ENCODE data around the gene GATAD2A. TPM values are rescaled to one million over a fixed set of nuclear protein-coding genes. Genes with fewer than 3 reads are reported as not detected.
A peak's percentile ranks its signal among the peaks of the same experiment; 100 is the strongest.

The GATAD2A gene
- total RNA-seq, 1 experiment from 2014 or later: 189 TPM

DNA sequence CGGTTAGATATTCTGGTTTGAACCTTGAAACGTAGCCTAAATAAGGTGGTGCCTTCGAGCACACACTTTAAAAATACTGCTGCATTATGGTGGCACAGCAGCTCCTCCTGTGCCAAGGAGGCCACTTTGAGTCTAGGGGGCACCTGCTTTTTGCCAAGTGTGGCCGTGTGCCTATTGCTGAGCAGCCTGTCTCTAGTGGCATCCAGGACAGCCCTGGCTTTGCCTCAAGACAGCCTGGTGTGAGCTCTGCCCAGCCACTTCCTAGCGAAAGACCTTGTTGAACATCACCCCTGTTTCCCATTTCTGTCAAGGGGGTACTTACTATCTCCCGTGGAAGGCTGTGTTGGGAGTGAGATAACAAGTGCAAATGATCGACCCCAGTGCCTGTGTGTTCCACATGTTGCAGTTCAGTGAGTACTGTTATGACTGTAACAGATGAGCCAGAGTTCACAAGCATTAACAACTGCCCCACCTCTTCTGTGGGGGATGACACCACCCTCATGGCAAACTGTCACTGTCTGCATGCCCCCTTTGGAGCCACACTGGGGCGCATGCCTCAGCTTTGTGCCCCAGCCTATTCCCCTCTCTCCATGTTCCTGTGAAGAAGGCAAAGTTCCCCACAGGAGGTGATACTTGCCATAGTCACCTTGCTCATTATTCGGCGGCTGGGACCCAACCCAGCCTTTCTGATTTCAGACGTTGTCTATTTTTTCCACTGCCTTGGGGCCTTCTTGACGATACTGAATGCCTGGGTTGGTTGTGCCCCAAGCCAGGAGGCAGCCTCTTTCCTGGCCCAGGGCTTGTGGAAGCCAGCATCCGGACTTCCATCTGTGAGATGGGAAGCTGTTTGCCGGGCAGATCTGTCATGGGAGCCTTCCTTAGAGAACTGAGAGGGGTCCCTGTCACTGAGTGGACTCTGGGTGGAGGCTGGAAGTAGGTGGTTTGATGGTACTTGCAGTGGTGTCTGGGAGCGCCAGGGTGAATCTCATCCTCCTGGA is 5.4 kb downstream of the GATAD2A start:
- Histone ChIP-seq H3K27me3 (ENCODE audit: insufficient read depth, low read length) (no peaks in the 10 kb centered on the region), H2BK5ac (ENCODE audit: insufficient read length, low read length) (no peak overlapping the region), H4K8ac (replicated peaks; ENCODE audit: insufficient read length, low read depth, low read length) (no peak overlapping the region), H4K5ac (ENCODE audit: insufficient read length, low read depth, low read length) (no peak overlapping the region), H3K9me3 (ENCODE audit: control insufficient read depth, low read depth, low read length) (no peaks in the 10 kb centered on the region), H2BK12ac (ENCODE audit: insufficient read length, low read depth, low read length) (no peak overlapping the region), H3K79me2 (ENCODE audit: insufficient read depth, low read length) (peaks cover 75% of the 10 kb centered on the region), H4K20me1 (ENCODE audit: control insufficient read depth, insufficient read depth, insufficient read length) (peaks cover 3% of the 10 kb centered on the region), H3K23ac (ENCODE audit: insufficient read length, low read depth, low read length) (no peak overlapping the region), H3K4ac (ENCODE audit: low read depth, low read length) (no peak overlapping the region), H4K91ac (ENCODE audit: insufficient read length, low read depth, low read length) (no peak overlapping the region), H2BK120ac (ENCODE audit: low read depth, low read length, poor library complexity, severe bottlenecking) (no peak overlapping the region), H3T11ph (ENCODE audit: low read length) (no peak overlapping the region), H2AFZ (ENCODE audit: low read length) (no peak overlapping the region), H3K4me2 (ENCODE audit: insufficient read depth, insufficient read length, low read length) (no peak overlapping the region), H3K4me1 (ENCODE audit: insufficient read depth, low read length) (peaks cover 10% of the 10 kb centered on the region; the same call in 1 of the 2 replicates), H3K9ac (ENCODE audit: extremely low read depth, insufficient read length, low read length) (no peak overlapping the region), H3K14ac (ENCODE audit: insufficient read depth, low read length) (no peak overlapping the region), H3K23me2 (ENCODE audit: insufficient read length, low read depth, low read length, poor library complexity, severe bottlenecking) (peaks cover 7% of the 10 kb centered on the region), H2BK20ac (ENCODE audit: low read depth, low read length, poor library complexity, severe bottlenecking) (no peak overlapping the region), H2AK5ac (ENCODE audit: insufficient read length, low read length) (no peak overlapping the region), H2BK15ac (ENCODE audit: low read depth, low read length) (no peak overlapping the region), H3K56ac (ENCODE audit: insufficient read length, low read depth, low read length) (no peak overlapping the region), H3K18ac (ENCODE audit: insufficient read length, low read depth, low read length) (no peak overlapping the region), H3K27ac (ENCODE audit: insufficient read length, low read depth, low read length) (no peak overlapping the region), H3K79me1 (ENCODE audit: insufficient read depth, low read depth, low read length, poor library complexity, severe bottlenecking) (peaks cover 11% of the 10 kb centered on the region)
- peak overlapping the region in 2 of 3 experiments; percentile 59 to 74; a peak in 4 of 7 replicates for H3K27ac Mint-ChIP-seq
- H3K27me3 Mint-ChIP-seq (ENCODE audit: low read depth): no peaks in the 10 kb centered on the region
- 0 out of 5 replicates have a peak overlapping the region, but pooled peaks of 1 of the 2 experiments have one; percentile 7 for H3K4me3 Mint-ChIP-seq
- peak; percentile 20; the same call in 1 of the 3 replicates for TF ChIP-seq CTCF (conservative IDR thresholded peaks at IDR 0.05)
- no peaks in the 10 kb centered on the region for H3K9me3 Mint-ChIP-seq
- DNase-seq: no peak
- H3K4me1 Mint-ChIP-seq: peaks cover 48 to 49% of the 10 kb centered on the region in 2 experiments
- no CpG with 5 or more reads among the region's 15 CpGs for WGBS (ENCODE audit: extremely low coverage, insufficient read length, low lambda C conversion rate)
- H3K36me3 Mint-ChIP-seq (ENCODE audit: insufficient read depth in 1 of 3, low read depth in 3 of 3): peaks cover 7 to 19% (median 18%) of the 10 kb centered on the region in 3 experiments; a peak in 6 of 7 replicates
